Endothelial cell of umbilical vein (primary cell): ENCODE data around the gene OPTC. TPM values are rescaled to one million over a fixed set of nuclear protein-coding genes. Genes with fewer than 3 reads are reported as not detected.

ENCODE experiments used
- BruUV-seq: library from RNA; stranded (reverse); fragments of 400-500 nt; replicated peaks from 2 replicates; lab custom pipeline; 2021; lab: Mats Ljungman, UMichigan
- CTCF ChIA-PET: fragments of 300-600, 350-600 bp; sonication (Branson Sonifier 250); formaldehyde crosslinking; loops from one replicate; lab custom pipeline; 2021; ENCODE audit warnings: antibody characterized with exemption, inconsistent platforms; lab: Charles Lee
- POLR2A ChIA-PET: fragments of 300-600, 350-600 bp; sonication (Branson Sonifier 250); formaldehyde crosslinking; loops from one replicate; lab custom pipeline; 2021; ENCODE audit warnings: antibody characterized with exemption, inconsistent platforms; lab: Charles Lee
- DNase-seq: peaks from one replicate; pipeline ENCODE4 v3.0.0-alpha.2; 2011; ENCODE audit warnings: low read depth, low spot score
- FAIRE-seq: peaks from 2 replicates; lab custom pipeline; 2011; peaks lifted over from hg19 to GRCh38; lab: Jason Lieb, UNC
- H2AFZ ChIP-seq: 2 replicates; pipeline ENCODE4 v1.6.0; 2012; ENCODE audit warnings: low read depth, low read length, control low read depth, inconsistent platforms
- H3K27ac ChIP-seq: 2 replicates; pipeline ENCODE4 v1.5.1; 2011; ENCODE audit warnings: low read depth, mild to moderate bottlenecking, control low read depth, low read length, moderate library complexity; ENCODE audit not compliant: insufficient read depth
- H3K27me3 ChIP-seq, 2 experiments: 2 replicates each; pipeline versions ENCODE4 v1.6.0 to v1.6.1; 2011; ENCODE audit warnings: low read length in 2 of 2, mixed read lengths in 1 of 2; ENCODE audit not compliant: control insufficient read depth in 2 of 2, insufficient read depth in 2 of 2
- H3K36me3 ChIP-seq, 2 experiments: 2 replicates in 1 of 2; 3 replicates in 1 of 2; pipeline ENCODE4 v1.5.1; 2011; ENCODE audit warnings: low read length in 2 of 2, mild to moderate bottlenecking in 1 of 2, moderate library complexity in 1 of 2; ENCODE audit not compliant: control insufficient read depth in 2 of 2, insufficient read depth in 2 of 2; ENCODE audit errors: extremely low read depth in 1 of 2
- H3K4me1 ChIP-seq: 3 replicates; pipeline ENCODE4 v1.5.1; 2011; ENCODE audit warnings: mild to moderate bottlenecking, low read length; ENCODE audit not compliant: control insufficient read depth, insufficient read depth; ENCODE audit errors: extremely low read depth
- H3K4me2 ChIP-seq: 2 replicates; pipeline ENCODE4 v1.6.1; 2011; ENCODE audit warnings: low read length, control low read depth, mixed read lengths; ENCODE audit not compliant: insufficient read depth
- H3K4me3 ChIP-seq, 3 experiments: fragments of 200-600 bp in 1 of 3; sonication (generic), shearing (Covaris generic) in 1 of 3; replicated peaks in 1 of 3; 2 replicates each; pipeline ENCODE4 v1.5.1; 2011 to 2016; ENCODE audit warnings: control low read depth in 3 of 3, low read length in 3 of 3, mild to moderate bottlenecking in 2 of 3, inconsistent platforms in 1 of 3, low read depth in 1 of 3, moderate library complexity in 1 of 3; ENCODE audit not compliant: insufficient read depth in 1 of 3
- H3K79me2 ChIP-seq: 2 replicates; pipeline ENCODE4 v1.6.0; 2012; ENCODE audit warnings: low read length, inconsistent platforms; ENCODE audit not compliant: control insufficient read depth, insufficient read depth
- H3K9ac ChIP-seq: replicated peaks from 2 replicates; pipeline ENCODE3; 2011; ENCODE audit warnings: low read length, control low read depth; ENCODE audit not compliant: insufficient read depth; ENCODE audit errors: extremely low read depth
- H3K9me1 ChIP-seq: replicated peaks from 3 replicates; pipeline ENCODE4 v1.6.0; 2011; ENCODE audit warnings: mild to moderate bottlenecking, low read length; ENCODE audit not compliant: control insufficient read depth, insufficient read depth; ENCODE audit errors: extremely low read depth
- H3K9me3 ChIP-seq: replicated peaks from 2 replicates; pipeline ENCODE4 v1.5.1; 2012; ENCODE audit warnings: low read length, inconsistent platforms; ENCODE audit not compliant: control insufficient read depth, insufficient read depth
- H4K20me1 ChIP-seq: replicated peaks from 2 replicates; pipeline ENCODE3; 2011; ENCODE audit warnings: mild to moderate bottlenecking, low read length; ENCODE audit not compliant: control insufficient read depth, insufficient read depth; ENCODE audit errors: extremely low read depth
- EZH2 ChIP-seq: IDR thresholded peaks from 2 replicates; pipeline ENCODE4 v1.6.1; 2012; ENCODE audit warnings: borderline replicate concordance, low read depth, mild to moderate bottlenecking, moderate library complexity, low read length, inconsistent platforms; ENCODE audit not compliant: severe bottlenecking
- FOS ChIP-seq: IDR thresholded peaks from 2 replicates; pipeline ENCODE4 v1.6.1; 2011; ENCODE audit warnings: mild to moderate bottlenecking, low read length, moderate library complexity, borderline replicate concordance; ENCODE audit not compliant: insufficient read depth
- GATA2 ChIP-seq: IDR thresholded peaks from 2 replicates; pipeline ENCODE4 v1.7.0; 2011; ENCODE audit warnings: low read depth, mild to moderate bottlenecking, moderate library complexity, mixed read lengths, low read length; ENCODE audit not compliant: insufficient read length, insufficient read depth
- JUN ChIP-seq: IDR thresholded peaks from 2 replicates; pipeline ENCODE4 v1.6.1; 2011; ENCODE audit warnings: borderline replicate concordance, low read depth; ENCODE audit not compliant: insufficient read length, insufficient read depth
- MYC ChIP-seq: IDR thresholded peaks from one replicate; pipeline ENCODE4 v1.6.1; 2011; ENCODE audit warnings: mild to moderate bottlenecking, low read depth, low read length
- POLR2A ChIP-seq: IDR thresholded peaks from 2 replicates; pipeline ENCODE4 v1.6.1; 2012; ENCODE audit warnings: low read depth, mild to moderate bottlenecking, control low read depth, low read length
- POLR2AphosphoS5 ChIP-seq: IDR thresholded peaks from 2 replicates; pipeline ENCODE4 v1.6.1; 2012; ENCODE audit warnings: low read depth, mild to moderate bottlenecking, control low read depth, low read length, moderate library complexity; ENCODE audit not compliant: insufficient read depth
- dilution Hi-C: fragments of 300-500 bp; cut with MboI; formaldehyde crosslinking; loops from one replicate; pipeline ENCODE4 v1.15.0; 2019; ENCODE audit warnings: low sequenced_read_pairs; ENCODE audit not compliant: extremely low pct_ligation_motif_present
- intact Hi-C: fragments of 100-400 bp; cut with micrococcal nuclease; formaldehyde crosslinking; loops from one replicate; pipeline ENCODE4 v1.10.0; 2022
- polyA plus RNA-seq, 4 experiments: library from polyadenylated mRNA; depleted of rRNA in 3 of 4; stranded (reverse) in 3 of 4; unstranded in 1 of 4; fragments of >200 nt; gene quantifications; 2 replicates each; pipeline versions ENCODE4 v1.2.1 to v1.2.3, GENCODE V29; 2011 to 2012; ENCODE audit warnings: missing spikeins in 1 of 4
- total RNA-seq: library from RNA; stranded (reverse); gene quantifications from 2 replicates; pipeline ENCODE4 v1.2.3, GENCODE V29; 2021
- TF ChIP-seq, protein P1 (sequence below): IDR thresholded peaks from 2 replicates; pipeline ENCODE4 v1.6.1; 2011; ENCODE audit not compliant: insufficient read depth, insufficient read length
- TF ChIP-seq, protein P2 (sequence below), 2 donors: IDR thresholded peaks; 1 replicate in 1 of 2; 2 replicates in 1 of 2; pipeline ENCODE4 v1.5.1; 2011; ENCODE audit warnings: low read length in 2 of 2, mild to moderate bottlenecking in 2 of 2, moderate library complexity in 2 of 2, control low read depth in 1 of 2, inconsistent platforms in 1 of 2, low read depth in 1 of 2; ENCODE audit not compliant: insufficient read depth in 1 of 2; ENCODE audit errors: extremely low read depth in 1 of 2

The OPTC gene
- total and polyA plus RNA-seq, 2 donors (not counting 3 experiments of a cell fraction or from before 2014, with no cell fraction given), result not detected

DNA sequence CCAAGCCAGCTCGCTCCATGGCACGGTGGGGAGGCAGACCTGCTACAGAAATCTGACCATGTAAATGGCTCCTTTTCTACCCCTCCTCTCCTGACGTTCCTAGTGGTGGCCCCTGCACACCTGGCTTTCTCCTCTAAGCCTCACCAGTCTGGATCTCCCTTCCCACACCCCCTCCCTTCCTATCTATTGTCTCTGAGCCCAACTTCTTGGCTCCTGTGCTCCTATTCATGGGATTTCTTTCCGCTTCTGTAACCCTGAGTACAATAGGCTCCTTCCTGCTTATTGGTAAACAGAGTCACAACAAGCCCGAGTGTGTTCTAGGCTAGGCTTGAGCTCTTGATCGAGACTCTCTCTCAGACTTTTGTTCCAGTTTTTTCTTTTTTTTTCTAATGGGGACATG is 17.6 kb downstream of the OPTC start:
- FAIRE-seq (peak; percentile 72), DNase-seq (peak; percentile 77)
- peaks cover 38% of the 10 kb centered on the region for H3K4me1 ChIP-seq
- no peaks in the 10 kb centered on the region for H3K27me3 ChIP-seq
- H3K36me3 ChIP-seq, result no peaks in the 10 kb centered on the region
- H3K79me2 ChIP-seq, result no peaks in the 10 kb centered on the region
- H3K27ac ChIP-seq, result peak overlapping the region; percentile 83
- H3K4me3 ChIP-seq, result no peak overlapping the region
- dilution Hi-C loops (no loop called here), intact Hi-C loops (loop anchor here (5.0 kb wide), 1 partner anchor 96 kb away; no protein-coding TSS in a partner anchor)
- no peaks in the 10 kb centered on the region for H3K9me1 ChIP-seq
- BruUV-seq, result no TSS peak
- no peaks in the 10 kb centered on the region for H3K9me3 ChIP-seq
- no peak for TF ChIP-seq GATA2
- TF ChIP-seq, protein P1, sequence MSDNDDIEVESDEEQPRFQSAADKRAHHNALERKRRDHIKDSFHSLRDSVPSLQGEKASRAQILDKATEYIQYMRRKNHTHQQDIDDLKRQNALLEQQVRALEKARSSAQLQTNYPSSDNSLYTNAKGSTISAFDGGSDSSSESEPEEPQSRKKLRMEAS, result no peak
- TF ChIP-seq EZH2, result no peak
- no peak for TF ChIP-seq POLR2A
- TF ChIP-seq, protein P2, sequence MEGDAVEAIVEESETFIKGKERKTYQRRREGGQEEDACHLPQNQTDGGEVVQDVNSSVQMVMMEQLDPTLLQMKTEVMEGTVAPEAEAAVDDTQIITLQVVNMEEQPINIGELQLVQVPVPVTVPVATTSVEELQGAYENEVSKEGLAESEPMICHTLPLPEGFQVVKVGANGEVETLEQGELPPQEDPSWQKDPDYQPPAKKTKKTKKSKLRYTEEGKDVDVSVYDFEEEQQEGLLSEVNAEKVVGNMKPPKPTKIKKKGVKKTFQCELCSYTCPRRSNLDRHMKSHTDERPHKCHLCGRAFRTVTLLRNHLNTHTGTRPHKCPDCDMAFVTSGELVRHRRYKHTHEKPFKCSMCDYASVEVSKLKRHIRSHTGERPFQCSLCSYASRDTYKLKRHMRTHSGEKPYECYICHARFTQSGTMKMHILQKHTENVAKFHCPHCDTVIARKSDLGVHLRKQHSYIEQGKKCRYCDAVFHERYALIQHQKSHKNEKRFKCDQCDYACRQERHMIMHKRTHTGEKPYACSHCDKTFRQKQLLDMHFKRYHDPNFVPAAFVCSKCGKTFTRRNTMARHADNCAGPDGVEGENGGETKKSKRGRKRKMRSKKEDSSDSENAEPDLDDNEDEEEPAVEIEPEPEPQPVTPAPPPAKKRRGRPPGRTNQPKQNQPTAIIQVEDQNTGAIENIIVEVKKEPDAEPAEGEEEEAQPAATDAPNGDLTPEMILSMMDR (IDR thresholded peaks at IDR 0.05; ENCODE audit: extremely low read depth in 1 of 2, insufficient read depth in 1 of 2, low read depth in 1 of 2, low read length in 2 of 2), result no peak
- no peak for TF ChIP-seq POLR2AphosphoS5
- no peak for TF ChIP-seq JUN
- TF ChIP-seq FOS, result no peak
- TF ChIP-seq MYC, result no peak
- ChIA-PET CTCF (interaction anchor here (1.0 kb wide), 1 partner anchor 190 kb away, joined by 4 read pairs; no protein-coding TSS in a partner anchor), POLR2A (no interaction called here)
- no peak overlapping the region for H2AFZ ChIP-seq
- H4K20me1 ChIP-seq, result no peaks in the 10 kb centered on the region
- H3K4me2 ChIP-seq, result no peak overlapping the region
- H3K9ac ChIP-seq, result no peak overlapping the region
